ENCODE data around the gene FOXN3.
"Not testable (repeated sequence)": the region's sequence is repeated elsewhere in the genome, so short reads cannot be mapped to it uniquely, and the experiment has no call there.

The FOXN3 gene

DNA sequence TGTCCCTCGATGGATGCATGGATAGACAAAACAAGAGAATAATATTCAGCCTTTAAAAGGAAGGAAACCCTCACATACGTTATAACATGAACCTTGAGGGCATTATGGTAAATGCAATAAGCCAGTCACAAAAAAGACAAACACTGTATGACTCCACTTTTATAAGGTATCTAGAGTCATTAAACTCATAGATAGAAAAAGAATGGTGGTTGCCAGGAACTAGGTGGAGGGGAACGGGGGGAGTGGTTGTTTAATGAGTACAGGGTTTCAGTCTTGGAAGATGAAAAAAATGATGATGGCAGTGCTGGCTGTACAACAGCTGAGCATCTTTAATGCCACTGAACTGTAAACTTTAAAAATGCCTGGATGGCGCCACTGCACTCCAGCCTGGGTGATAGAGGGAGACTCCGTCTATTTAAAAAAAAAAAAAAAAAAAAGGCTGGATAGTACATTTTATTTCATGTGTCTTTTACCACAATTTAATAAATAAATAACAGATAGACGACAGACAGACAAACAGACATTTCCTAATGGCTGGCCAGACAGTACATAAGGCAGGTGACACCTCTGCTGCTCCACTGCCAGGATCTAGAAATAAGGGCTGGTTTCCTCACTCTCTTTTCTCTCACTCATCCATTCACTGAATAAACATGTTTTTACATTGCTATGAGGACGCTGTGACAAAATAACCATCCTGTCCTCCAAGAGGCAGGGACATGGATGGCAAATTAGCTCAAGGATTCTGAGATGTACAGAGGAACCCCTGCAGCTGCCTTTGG, 118.8 kb downstream of the FOXN3 start:
- no peaks in the 10 kb centered on the region for H3K9me3 ChIP-seq (ENCODE audit: control insufficient read depth in 5 of 5, low read length in 5 of 5)
- no peak overlapping the region for H3K9ac ChIP-seq (ENCODE audit: low read length in 5 of 5)
- H3K4me1 ChIP-seq (ENCODE audit: control insufficient read depth in 5 of 5, insufficient read depth in 5 of 5, low read length in 5 of 5) = peaks cover 0 to 12% (median 10%) of the 10 kb centered on the region in 5 donors
- no peak overlapping the region for H3K4me3 ChIP-seq (ENCODE audit: low read depth in 1 of 5, low read length in 5 of 5)
- H3K36me3 ChIP-seq (ENCODE audit: control insufficient read depth in 5 of 5, insufficient read depth in 5 of 5, low read length in 5 of 5) = peaks cover 0 to 4% (median 2%) of the 10 kb centered on the region in 5 donors
- no peaks in the 10 kb centered on the region for H3K27me3 ChIP-seq (ENCODE audit: control insufficient read depth in 5 of 5, insufficient read depth in 4 of 5, low read length in 5 of 5)
- H3K27ac ChIP-seq (ENCODE audit: low read depth, low read length) = no peak overlapping the region

GRCh38 chr14:89296281-89296745, 120.7 kb downstream of the FOXN3 start:
- Histone ChIP-seq H3K9me3 (ENCODE audit: control insufficient read depth in 5 of 5, low read length in 5 of 5) (no peaks in the 10 kb centered on the region), H3K4me1 (ENCODE audit: control insufficient read depth in 5 of 5, insufficient read depth in 5 of 5, low read length in 5 of 5) (peaks cover 0 to 15% (median 8%) of the 10 kb centered on the region in 5 donors), H3K27ac (ENCODE audit: low read depth, low read length) (no peak overlapping the region), H3K9ac (ENCODE audit: low read length in 5 of 5) (no peak overlapping the region), H3K27me3 (ENCODE audit: control insufficient read depth in 5 of 5, insufficient read depth in 4 of 5, low read length in 5 of 5) (no peaks in the 10 kb centered on the region), H3K36me3 (ENCODE audit: control insufficient read depth in 5 of 5, insufficient read depth in 5 of 5, low read length in 5 of 5) (peaks cover 0 to 4% (median 2%) of the 10 kb centered on the region in 5 donors), H3K4me3 (ENCODE audit: low read depth in 1 of 5, low read length in 5 of 5) (no peak overlapping the region)

- peaks cover 0 to 22% (median 8%) of the 10 kb centered on the region in 5 donors for H3K4me1 ChIP-seq (ENCODE audit: control insufficient read depth in 5 of 5, insufficient read depth in 5 of 5, low read length in 5 of 5)
- H3K9me3 ChIP-seq (ENCODE audit: control insufficient read depth in 5 of 5, low read length in 5 of 5) = no peaks in the 10 kb centered on the region
- peaks cover 0 to 12% (median 7%) of the 10 kb centered on the region in 5 donors for H3K36me3 ChIP-seq (ENCODE audit: control insufficient read depth in 5 of 5, insufficient read depth in 5 of 5, low read length in 5 of 5)
- no peaks in the 10 kb centered on the region for H3K27me3 ChIP-seq (ENCODE audit: control insufficient read depth in 5 of 5, insufficient read depth in 4 of 5, low read length in 5 of 5)
- H3K27ac ChIP-seq (ENCODE audit: low read depth, low read length) = no peak overlapping the region
- H3K4me3 ChIP-seq (ENCODE audit: low read depth in 1 of 5, low read length in 5 of 5) = no peak overlapping the region
- H3K9ac ChIP-seq (ENCODE audit: low read length in 5 of 5) = no peak overlapping the region
Measured at GRCh38 chr14:89294872-89295271, 122.2 kb downstream of the FOXN3 start.

- H3K27ac ChIP-seq (ENCODE audit: low read depth, low read length); H3K27me3 ChIP-seq (ENCODE audit: control insufficient read depth in 5 of 5, insufficient read depth in 4 of 5, low read length in 5 of 5); H3K9ac ChIP-seq (ENCODE audit: low read length in 5 of 5); H3K4me3 ChIP-seq (ENCODE audit: low read depth in 1 of 5, low read length in 5 of 5); H3K9me3 ChIP-seq (ENCODE audit: control insufficient read depth in 5 of 5, low read length in 5 of 5): not testable (repeated sequence)
- peaks cover 0 to 22% (median 8%) of the 10 kb centered on the region in 5 donors for H3K4me1 ChIP-seq (ENCODE audit: control insufficient read depth in 5 of 5, insufficient read depth in 5 of 5, low read length in 5 of 5)
- peaks cover 0 to 12% (median 7%) of the 10 kb centered on the region in 5 donors for H3K36me3 ChIP-seq (ENCODE audit: control insufficient read depth in 5 of 5, insufficient read depth in 5 of 5, low read length in 5 of 5)
Measured at GRCh38 chr14:89294469-89294868, 122.6 kb downstream of the FOXN3 start.

DNA sequence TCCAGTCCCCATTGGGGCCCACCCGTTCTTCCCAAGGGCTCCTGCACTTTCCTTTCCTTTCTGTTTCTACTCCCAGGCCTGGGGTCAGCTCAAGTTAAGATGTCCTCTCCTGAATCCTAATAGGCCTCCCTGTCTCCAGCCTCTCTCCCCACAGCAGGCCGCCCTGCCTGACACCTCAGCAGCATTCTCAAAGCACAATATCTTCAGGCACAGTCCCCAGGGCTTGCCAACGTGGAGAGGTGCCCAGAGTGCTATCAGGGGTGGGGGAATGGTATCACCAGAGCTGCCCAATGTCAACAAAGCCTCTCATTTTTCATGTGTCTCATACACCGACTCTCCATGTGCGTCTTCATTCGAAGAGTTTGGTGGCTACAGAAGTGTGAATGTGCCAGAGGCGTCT, 123.0 kb downstream of the FOXN3 start:
- Histone ChIP-seq H3K4me3 (ENCODE audit: low read depth in 1 of 5, low read length in 5 of 5) (no peak overlapping the region), H3K9me3 (ENCODE audit: control insufficient read depth in 5 of 5, low read length in 5 of 5) (no peaks in the 10 kb centered on the region), H3K27ac (ENCODE audit: low read depth, low read length) (no peak overlapping the region), H3K27me3 (ENCODE audit: control insufficient read depth in 5 of 5, insufficient read depth in 4 of 5, low read length in 5 of 5) (no peaks in the 10 kb centered on the region), H3K36me3 (ENCODE audit: control insufficient read depth in 5 of 5, insufficient read depth in 5 of 5, low read length in 5 of 5) (peaks cover 0 to 12% (median 5%) of the 10 kb centered on the region in 5 donors), H3K9ac (ENCODE audit: low read length in 5 of 5) (no peak overlapping the region), H3K4me1 (ENCODE audit: control insufficient read depth in 5 of 5, insufficient read depth in 5 of 5, low read length in 5 of 5) (peaks cover 0 to 22% (median 8%) of the 10 kb centered on the region in 5 donors)

DNA sequence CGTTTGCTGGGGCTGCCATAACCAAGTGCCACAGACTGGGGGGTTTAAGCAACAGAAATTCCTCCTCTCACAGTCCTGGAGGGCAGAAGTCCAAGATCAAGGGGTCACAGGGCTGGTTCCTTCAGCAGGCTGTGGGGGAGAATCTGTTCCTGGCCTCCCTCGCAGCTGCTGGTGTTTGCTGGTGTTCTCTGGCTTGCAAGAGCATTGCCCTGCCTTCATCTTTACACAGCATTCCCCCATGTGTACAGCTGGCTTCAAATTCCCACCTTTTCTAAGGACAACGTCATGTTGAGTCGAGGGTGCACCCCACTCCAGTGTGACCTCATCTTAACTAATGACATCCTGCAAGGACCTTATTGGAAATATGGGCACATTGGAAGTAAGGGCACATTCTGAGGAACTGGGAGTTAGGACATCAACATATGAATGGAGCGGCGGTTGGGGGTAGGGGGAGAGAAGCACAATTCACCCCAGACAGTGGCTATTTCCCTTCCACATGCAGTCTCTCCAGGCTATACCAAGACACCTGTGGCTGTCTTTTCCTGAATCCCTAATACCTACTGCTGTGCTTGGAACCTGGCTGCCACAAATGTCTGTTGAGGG, 123.6 kb downstream of the FOXN3 start:
- Histone ChIP-seq H3K4me1 (ENCODE audit: control insufficient read depth in 5 of 5, insufficient read depth in 5 of 5, low read length in 5 of 5) (peaks cover 0 to 22% (median 8%) of the 10 kb centered on the region in 5 donors), H3K27me3 (ENCODE audit: control insufficient read depth in 5 of 5, insufficient read depth in 4 of 5, low read length in 5 of 5) (no peaks in the 10 kb centered on the region), H3K36me3 (ENCODE audit: control insufficient read depth in 5 of 5, insufficient read depth in 5 of 5, low read length in 5 of 5) (peaks cover 0 to 12% (median 5%) of the 10 kb centered on the region in 5 donors), H3K9me3 (ENCODE audit: control insufficient read depth in 5 of 5, low read length in 5 of 5) (no peaks in the 10 kb centered on the region), H3K9ac (ENCODE audit: low read length in 5 of 5) (no peak overlapping the region), H3K4me3 (ENCODE audit: low read depth in 1 of 5, low read length in 5 of 5) (no peak overlapping the region), H3K27ac (ENCODE audit: low read depth, low read length) (no peak overlapping the region)

DNA sequence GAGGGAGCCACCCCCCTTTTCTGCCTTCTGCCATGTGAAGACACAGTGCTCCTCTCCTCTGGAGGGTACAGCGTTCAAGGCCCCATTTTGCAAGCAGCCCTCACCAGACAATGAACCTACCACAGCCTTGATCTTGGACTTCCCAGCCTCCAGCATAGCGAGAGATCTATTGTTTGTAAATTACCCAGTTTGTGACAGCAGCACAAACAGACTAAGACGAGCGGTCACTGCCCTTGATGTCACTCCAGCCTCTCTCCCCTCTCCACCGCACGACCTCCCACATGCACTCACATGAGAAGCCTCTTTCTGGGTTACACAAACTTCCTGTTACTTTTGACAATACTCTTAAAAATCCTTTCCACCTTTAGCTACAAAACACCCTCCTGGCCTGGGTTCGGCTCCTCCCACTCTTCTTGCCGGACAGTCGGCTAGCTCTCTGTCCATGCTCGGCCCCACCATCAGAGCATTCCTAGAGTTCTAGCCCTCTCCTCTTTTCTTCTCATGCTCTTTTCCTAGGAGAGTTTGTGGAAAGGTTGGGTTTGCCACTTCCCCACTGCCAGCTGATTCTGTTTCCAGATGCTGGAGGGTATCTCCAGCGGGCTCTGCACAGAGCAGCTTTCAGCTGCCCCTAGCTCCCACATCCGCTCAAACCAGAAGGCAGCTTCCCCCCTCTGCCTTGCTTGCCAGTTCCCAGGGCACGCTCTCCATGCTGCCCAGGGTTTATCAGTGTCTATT, 124.3 kb downstream of the FOXN3 start:
- no peak overlapping the region for H3K27ac ChIP-seq (ENCODE audit: low read depth, low read length)
- H3K27me3 ChIP-seq (ENCODE audit: control insufficient read depth in 5 of 5, insufficient read depth in 4 of 5, low read length in 5 of 5) = no peaks in the 10 kb centered on the region
- peaks cover 0 to 22% (median 8%) of the 10 kb centered on the region in 5 donors for H3K4me1 ChIP-seq (ENCODE audit: control insufficient read depth in 5 of 5, insufficient read depth in 5 of 5, low read length in 5 of 5)
- peaks cover 0 to 12% (median 5%) of the 10 kb centered on the region in 5 donors for H3K36me3 ChIP-seq (ENCODE audit: control insufficient read depth in 5 of 5, insufficient read depth in 5 of 5, low read length in 5 of 5)
- no peak overlapping the region for H3K9ac ChIP-seq (ENCODE audit: low read length in 5 of 5)
- H3K4me3 ChIP-seq (ENCODE audit: low read depth in 1 of 5, low read length in 5 of 5) = no peak overlapping the region
- H3K9me3 ChIP-seq (ENCODE audit: control insufficient read depth in 5 of 5, low read length in 5 of 5) = no peaks in the 10 kb centered on the region

- Histone ChIP-seq H3K4me3 (ENCODE audit: low read depth in 1 of 5, low read length in 5 of 5) (no peak overlapping the region), H3K4me1 (ENCODE audit: control insufficient read depth in 5 of 5, insufficient read depth in 5 of 5, low read length in 5 of 5) (peaks cover 0 to 22% (median 8%) of the 10 kb centered on the region in 5 donors), H3K27ac (ENCODE audit: low read depth, low read length) (peak overlapping the region; percentile 13), H3K9me3 (ENCODE audit: control insufficient read depth in 5 of 5, low read length in 5 of 5) (no peaks in the 10 kb centered on the region), H3K36me3 (ENCODE audit: control insufficient read depth in 5 of 5, insufficient read depth in 5 of 5, low read length in 5 of 5) (peaks cover 0 to 12% (median 7%) of the 10 kb centered on the region in 5 donors), H3K27me3 (ENCODE audit: control insufficient read depth in 5 of 5, insufficient read depth in 4 of 5, low read length in 5 of 5) (no peaks in the 10 kb centered on the region), H3K9ac (ENCODE audit: low read length in 5 of 5) (no peak overlapping the region)
Measured at GRCh38 chr14:89291351-89291940, 125.6 kb downstream of the FOXN3 start.

DNA sequence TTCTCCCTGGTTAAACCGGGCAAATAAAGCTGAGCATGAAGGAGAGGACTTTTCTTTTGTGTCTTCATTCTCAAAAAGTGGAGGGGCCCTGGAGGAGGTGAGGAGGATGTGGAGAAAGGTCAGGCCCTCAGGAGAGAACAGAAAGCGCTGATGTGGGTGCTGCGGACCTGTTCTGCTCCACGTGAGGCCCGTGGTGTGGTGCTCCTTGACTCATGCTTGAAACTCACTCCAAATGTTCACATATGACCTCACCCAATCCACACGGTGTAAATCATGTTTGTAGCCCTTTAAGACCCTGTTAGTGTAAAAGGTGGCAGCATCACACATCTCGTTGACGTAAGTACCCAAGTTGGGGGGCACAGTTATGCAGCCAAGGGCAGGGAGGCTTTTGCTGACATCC, 126.2 kb downstream of the FOXN3 start:
- Histone ChIP-seq H3K27ac (ENCODE audit: low read depth, low read length) (peak overlapping the region; percentile 13), H3K9me3 (ENCODE audit: control insufficient read depth in 5 of 5, low read length in 5 of 5) (no peaks in the 10 kb centered on the region), H3K4me1 (ENCODE audit: control insufficient read depth in 5 of 5, insufficient read depth in 5 of 5, low read length in 5 of 5) (peaks cover 0 to 22% (median 8%) of the 10 kb centered on the region in 5 donors), H3K4me3 (ENCODE audit: low read depth in 1 of 5, low read length in 5 of 5) (no peak overlapping the region), H3K27me3 (ENCODE audit: control insufficient read depth in 5 of 5, insufficient read depth in 4 of 5, low read length in 5 of 5) (no peaks in the 10 kb centered on the region), H3K36me3 (ENCODE audit: control insufficient read depth in 5 of 5, insufficient read depth in 5 of 5, low read length in 5 of 5) (peaks cover 0 to 12% (median 8%) of the 10 kb centered on the region in 5 donors), H3K9ac (ENCODE audit: low read length in 5 of 5) (no peak overlapping the region)

All from subcutaneous abdominal adipose tissue (tissue), 5 donors.